ENCODE measurements around the gene CMKLR1.

The CMKLR1 gene

GRCh38 chr12:108333898-108334699 lies 5.0 kb downstream of the CMKLR1 start:
- DNase-seq: no peak

- DNase-seq: no peak
Observed at GRCh38 chr12:108332791-108333382, 6.2 kb downstream of the CMKLR1 start.

- no peak for DNase-seq
Observed at GRCh38 chr12:108328420-108328819, 10.7 kb downstream of the CMKLR1 start.

- DNase-seq: no peak
Observed at GRCh38 chr12:108327621-108328344, 11.3 kb downstream of the CMKLR1 start.

- no peak for DNase-seq
Observed at GRCh38 chr12:108326254-108326750, 12.8 kb downstream of the CMKLR1 start.

GRCh38 chr12:108325549-108325948 lies 13.6 kb downstream of the CMKLR1 start:
- DNase-seq: no peak

- DNase-seq: no peak
Observed at GRCh38 chr12:108325018-108325358, 14.1 kb downstream of the CMKLR1 start.

GRCh38 chr12:108324351-108325017 lies 14.6 kb downstream of the CMKLR1 start:
- DNase-seq: no peak

- no peak for DNase-seq
Observed at GRCh38 chr12:108323581-108323980, 15.5 kb downstream of the CMKLR1 start.

GRCh38 chr12:108322998-108323397 lies 16.1 kb downstream of the CMKLR1 start:
- no peak for DNase-seq

- DNase-seq: no peak
Observed at GRCh38 chr12:108321688-108322087, 17.4 kb downstream of the CMKLR1 start.

GRCh38 chr12:108320507-108321293 lies 18.4 kb downstream of the CMKLR1 start:
- no peak for DNase-seq

- no peak for DNase-seq
Observed at GRCh38 chr12:108319277-108320234, 19.6 kb downstream of the CMKLR1 start.

GRCh38 chr12:108318472-108319275 lies 20.4 kb downstream of the CMKLR1 start:
- DNase-seq: no peak

GRCh38 chr12:108317308-108318234 lies 21.5 kb downstream of the CMKLR1 start:
- no peak for DNase-seq

- DNase-seq: no peak
Observed at GRCh38 chr12:108316176-108317086, 22.7 kb downstream of the CMKLR1 start.

GRCh38 chr12:108315486-108316105 lies 23.5 kb downstream of the CMKLR1 start:
- DNase-seq: no peak
